ENCODE data around the gene ARHGEF17. TPM values are rescaled to one million over a fixed set of nuclear protein-coding genes. Genes with fewer than 3 reads are reported as not detected.
A peak's percentile ranks its signal among the peaks of the same experiment; 100 is the strongest.

The ARHGEF17 gene
- total RNA-seq, 1 experiment from 2014 or later, result 22.3 TPM

DNA sequence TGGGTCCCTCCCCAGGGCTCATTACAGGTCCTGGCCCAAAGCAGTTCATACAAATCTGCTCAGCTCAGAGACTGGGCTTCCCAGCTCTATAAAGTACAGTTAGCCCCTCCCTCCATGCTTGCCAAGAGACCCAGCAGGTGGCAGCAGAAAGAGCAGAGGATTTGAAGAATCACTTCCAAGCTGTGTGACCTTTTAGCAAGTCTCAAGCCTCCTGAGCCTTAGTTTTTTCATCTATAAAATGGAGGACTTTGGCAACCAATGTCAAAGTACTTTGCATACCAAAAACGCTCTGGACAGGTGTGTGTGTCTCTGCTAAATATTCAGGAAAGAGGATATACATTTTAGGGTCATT is 94.7 kb downstream of the ARHGEF17 start:
- Mint-ChIP-seq H3K27me3 (ENCODE audit: unreplicated experiment) (no peaks in the 10 kb centered on the region), H3K9me3 (ENCODE audit: low read depth, unreplicated experiment) (no peaks in the 10 kb centered on the region), H3K27ac (ENCODE audit: unreplicated experiment) (no peak overlapping the region), H3K4me1 (ENCODE audit: low read depth, unreplicated experiment) (no peaks in the 10 kb centered on the region), H3K4me3 (ENCODE audit: low read depth, unreplicated experiment) (no peak overlapping the region), H3K36me3 (ENCODE audit: insufficient read depth, unreplicated experiment) (peaks cover 7% of the 10 kb centered on the region)
- no peak for TF ChIP-seq CTCF (IDR thresholded peaks at IDR 0.05; ENCODE audit: unreplicated experiment)
- BruUV-seq (replicated peaks), result no TSS peak
- CTCF ChIA-PET, result interaction anchor here (1.1 kb wide), 1 partner anchor 528 kb away, joined by 5 read pairs; no protein-coding TSS in a partner anchor
- DNase-seq, result no peak
- intact Hi-C loops (cut with micrococcal nuclease; ENCODE audit: unreplicated experiment), result no loop called here

DNA sequence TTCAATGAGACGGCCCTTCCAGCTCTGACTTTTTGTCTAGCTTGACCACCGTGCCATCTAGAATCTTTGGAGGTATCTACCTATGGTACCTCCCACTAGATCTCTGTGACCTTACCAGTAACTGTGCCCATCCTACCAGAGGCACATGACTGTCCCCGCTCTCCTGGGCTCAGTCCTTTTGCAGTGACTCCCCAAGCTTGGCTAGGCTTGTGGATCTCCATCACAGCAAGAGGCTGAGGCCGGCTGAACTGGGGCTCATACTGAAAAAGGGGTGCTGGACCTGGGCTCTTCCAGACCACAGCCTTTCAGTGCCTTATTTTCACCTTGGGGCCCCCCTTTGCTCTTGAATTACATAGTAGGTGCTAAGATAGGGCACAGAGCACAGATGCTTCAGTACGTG is 95.5 kb downstream of the ARHGEF17 start:
- Mint-ChIP-seq H3K9me3 (ENCODE audit: low read depth, unreplicated experiment) (no peaks in the 10 kb centered on the region), H3K27ac (ENCODE audit: unreplicated experiment) (no peak overlapping the region), H3K36me3 (ENCODE audit: insufficient read depth, unreplicated experiment) (peaks cover 12% of the 10 kb centered on the region), H3K4me1 (ENCODE audit: low read depth, unreplicated experiment) (no peaks in the 10 kb centered on the region), H3K27me3 (ENCODE audit: unreplicated experiment) (no peaks in the 10 kb centered on the region), H3K4me3 (ENCODE audit: low read depth, unreplicated experiment) (no peak overlapping the region)
- BruUV-seq (replicated peaks), result no TSS peak
- no peak for TF ChIP-seq CTCF (IDR thresholded peaks at IDR 0.05; ENCODE audit: unreplicated experiment)
- intact Hi-C loops (cut with micrococcal nuclease; ENCODE audit: unreplicated experiment), result no loop called here
- CTCF ChIA-PET, result no interaction called here
- DNase-seq, result no peak

DNA sequence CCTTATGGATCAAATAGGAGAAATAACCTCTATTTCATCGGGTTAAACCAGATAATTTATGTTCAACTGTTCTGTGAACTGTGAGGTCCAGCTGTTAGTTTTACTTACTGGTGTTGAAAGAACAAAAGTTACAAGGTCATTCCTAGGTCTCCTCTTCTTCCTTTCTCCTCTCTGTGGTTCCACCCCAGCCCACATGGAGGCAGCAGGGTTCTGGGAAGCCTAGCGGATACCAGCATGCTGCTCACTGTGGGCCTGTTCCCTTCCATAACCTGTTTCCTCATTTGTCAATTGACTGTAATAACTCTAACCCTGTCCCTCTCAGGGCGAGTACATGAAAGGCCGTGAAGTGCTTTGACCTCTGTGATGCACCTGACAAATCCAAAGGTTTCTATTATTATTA is 96.0 kb downstream of the ARHGEF17 start:
- Mint-ChIP-seq H3K27me3 (ENCODE audit: unreplicated experiment) (no peaks in the 10 kb centered on the region), H3K9me3 (ENCODE audit: low read depth, unreplicated experiment) (no peaks in the 10 kb centered on the region), H3K4me1 (ENCODE audit: low read depth, unreplicated experiment) (no peaks in the 10 kb centered on the region), H3K4me3 (ENCODE audit: low read depth, unreplicated experiment) (no peak overlapping the region), H3K36me3 (ENCODE audit: insufficient read depth, unreplicated experiment) (peaks cover 13% of the 10 kb centered on the region), H3K27ac (ENCODE audit: unreplicated experiment) (no peak overlapping the region)
- CTCF ChIA-PET, result interaction anchor here (0.6 to 0.8 kb wide), 2 partner anchors 10 to 13 kb away, joined by 3 read pairs; no protein-coding TSS in a partner anchor
- no peak for TF ChIP-seq CTCF (IDR thresholded peaks at IDR 0.05; ENCODE audit: unreplicated experiment)
- intact Hi-C loops (cut with micrococcal nuclease; ENCODE audit: unreplicated experiment), result no loop called here
- DNase-seq, result peak; percentile 36
- BruUV-seq (replicated peaks), result no TSS peak

GRCh38 chr11:73404506-73405145 is 96.5 kb downstream of the ARHGEF17 start:
- BruUV-seq (replicated peaks), result no TSS peak
- CTCF ChIA-PET, result interaction anchor here (0.6 to 0.8 kb wide), 2 partner anchors 11 to 12 kb away, joined by 3 read pairs; no protein-coding TSS in a partner anchor
- Mint-ChIP-seq H3K36me3 (ENCODE audit: insufficient read depth, unreplicated experiment) (peaks cover 13% of the 10 kb centered on the region), H3K4me3 (ENCODE audit: low read depth, unreplicated experiment) (no peak overlapping the region), H3K27ac (ENCODE audit: unreplicated experiment) (no peak overlapping the region), H3K9me3 (ENCODE audit: low read depth, unreplicated experiment) (no peaks in the 10 kb centered on the region), H3K4me1 (ENCODE audit: low read depth, unreplicated experiment) (no peaks in the 10 kb centered on the region), H3K27me3 (ENCODE audit: unreplicated experiment) (no peaks in the 10 kb centered on the region)
- DNase-seq, result no peak
- intact Hi-C loops (cut with micrococcal nuclease; ENCODE audit: unreplicated experiment), result no loop called here
- no peak for TF ChIP-seq CTCF (IDR thresholded peaks at IDR 0.05; ENCODE audit: unreplicated experiment)

Data from Calu3 (cell line).